Smooth muscle cell (in vitro differentiated cells): ENCODE results near the gene HDAC11. TPM values are rescaled to one million over a fixed set of nuclear protein-coding genes. Genes with fewer than 3 reads are reported as not detected.
"Not testable (repeated sequence)": the region's sequence is repeated elsewhere in the genome, so short reads cannot be mapped to it uniquely, and the experiment has no call there.

ENCODE experiments used
- DNase-seq: peaks from one replicate; lab custom pipeline; 2025; ENCODE audit not compliant: unreplicated experiment; lab: John Stamatoyannopoulos, UW
- H2AFZ ChIP-seq: fragments of 200-600 bp; sonication (generic); 2 replicates; pipeline ENCODE4 v1.6.0; 2016; ENCODE audit warnings: antibody characterized with exemption, low read depth, mild to moderate bottlenecking
- H3F3A ChIP-seq: fragments of 200-600 bp; sonication (generic); 2 replicates; pipeline ENCODE4 v1.6.0; 2017; ENCODE audit warnings: antibody characterized with exemption, low read depth
- H3K27ac ChIP-seq: fragments of 200-600 bp; sonication (generic); 2 replicates; pipeline ENCODE4 v1.5.1; 2016; ENCODE audit warnings: low read depth, mild to moderate bottlenecking
- H3K27me3 ChIP-seq: fragments of 200-600 bp; sonication (generic); 2 replicates; pipeline ENCODE4 v1.6.1; 2016; ENCODE audit warnings: low read depth, mild to moderate bottlenecking
- H3K36me3 ChIP-seq: fragments of 200-600 bp; sonication (generic); 2 replicates; pipeline ENCODE4 v1.5.1; 2016; ENCODE audit warnings: low read depth
- H3K4me1 ChIP-seq: fragments of 200-600 bp; sonication (generic); 2 replicates; pipeline ENCODE4 v1.5.1; 2016; ENCODE audit warnings: low read depth
- H3K4me2 ChIP-seq: fragments of 200-600 bp; sonication (generic); 2 replicates; pipeline ENCODE4 v1.6.0; 2016; ENCODE audit warnings: mild to moderate bottlenecking
- H3K4me3 ChIP-seq: fragments of 200-600 bp; sonication (generic); 2 replicates; pipeline ENCODE4 v1.5.1; 2016; ENCODE audit warnings: mild to moderate bottlenecking
- H3K79me2 ChIP-seq: fragments of 200-600 bp; sonication (generic); 2 replicates; pipeline ENCODE4 v1.6.0; 2016; ENCODE audit warnings: low read depth, mild to moderate bottlenecking
- H3K9ac ChIP-seq: fragments of 200-600 bp; sonication (generic); 2 replicates; pipeline ENCODE4 v1.6.0; 2016; ENCODE audit warnings: low read depth
- H3K9me3 ChIP-seq: fragments of 200-600 bp; sonication (generic); replicated peaks from 2 replicates; pipeline ENCODE4 v1.5.1; 2016; ENCODE audit warnings: low read depth
- H4K20me1 ChIP-seq: fragments of 200-600 bp; sonication (generic); 2 replicates; pipeline ENCODE4 v1.6.0; 2016; ENCODE audit warnings: low read depth
- CTCF ChIP-seq: fragments of 200-600 bp; sonication (generic); IDR thresholded peaks from 2 replicates; pipeline ENCODE4 v1.5.1; 2017; ENCODE audit warnings: borderline replicate concordance, mild to moderate bottlenecking, antibody characterized with exemption; ENCODE audit not compliant: insufficient read depth, poor library complexity, severe bottlenecking
- WGBS: methylation state at CpG from one replicate; pipeline ENCODE4 v1.1.7; 2016; ENCODE audit warnings: low lambda C conversion rate; 5-methylcytosine and 5-hydroxymethylcytosine counted together
- polyA plus RNA-seq: library from polyadenylated mRNA; unstranded; fragments of >200 nt; fragmentation: Nextera tagmentation; extraction: Ambion mirVana; gene quantifications from 2 replicates; pipeline ENCODE4 v1.2.1, GENCODE V29; 2016
- total RNA-seq: library from RNA; depleted of rRNA; stranded (reverse); fragments of >200 nt; gene quantifications from 2 replicates; pipeline ENCODE4 v1.2.3, GENCODE V29; 2014

HDAC11 gene
- total and polyA plus RNA-seq, 2 experiments from 2014 or later = 9.6 to 14.8 TPM

GRCh38 chr3:13483988-13484695 is 4.0 kb downstream of the HDAC11 start:
- Histone ChIP-seq H3K4me1 (no peaks in the 10 kb centered on the region), H3K79me2 (no peaks in the 10 kb centered on the region), H4K20me1 (no peaks in the 10 kb centered on the region), H3K9me3 (no peaks in the 10 kb centered on the region), H3K9ac (no peak overlapping the region), H3F3A (no peaks in the 10 kb centered on the region), H3K4me2 (no peak overlapping the region), H3K36me3 (no peaks in the 10 kb centered on the region), H2AFZ (no peak overlapping the region), H3K27ac (no peak overlapping the region), H3K4me3 (no peak overlapping the region), H3K27me3 (no peaks in the 10 kb centered on the region)
- no peak for DNase-seq
- 94% methylated on average over 21 of the region's 21 CpGs for WGBS
- no peak for TF ChIP-seq CTCF

DNA sequence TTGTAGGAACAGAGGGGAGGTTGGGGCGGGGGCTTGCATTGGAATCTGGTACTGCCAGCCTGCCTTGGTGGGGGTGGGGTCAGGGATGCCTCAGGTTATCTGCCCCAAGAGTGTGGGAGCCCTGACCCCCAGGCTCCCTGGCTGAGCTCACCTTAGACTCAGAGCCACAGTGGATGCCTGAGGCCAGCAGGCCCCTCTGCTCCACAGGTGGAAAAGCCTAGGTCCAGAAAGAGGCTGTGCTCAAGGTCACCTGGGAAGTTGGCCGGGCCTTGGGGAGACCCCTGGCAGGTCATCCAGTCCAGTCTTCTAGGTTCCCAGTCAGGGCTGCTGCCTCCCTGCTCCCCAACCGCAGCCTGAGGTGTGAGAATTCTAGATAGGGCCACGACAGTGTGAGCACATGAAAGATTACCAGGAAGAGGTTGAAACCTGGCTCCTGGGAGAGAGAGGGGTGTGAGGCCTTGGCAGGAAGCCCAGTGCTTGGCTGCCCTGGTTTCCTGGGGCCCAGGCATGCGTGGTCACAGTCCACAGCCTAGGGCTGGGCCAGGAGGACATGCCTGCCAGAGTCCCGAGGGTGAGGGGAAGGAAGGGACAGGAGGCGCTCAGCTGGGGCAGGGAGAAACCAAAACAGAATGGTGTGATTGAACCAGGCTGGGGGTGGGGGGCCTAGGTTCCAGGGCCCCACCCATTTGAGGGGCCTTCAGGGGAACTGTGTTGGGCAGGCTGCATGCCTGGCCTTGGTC is 4.9 kb downstream of the HDAC11 start:
- H3K27me3 ChIP-seq = no peaks in the 10 kb centered on the region
- DNase-seq = no peak
- H3K9me3 ChIP-seq = no peaks in the 10 kb centered on the region
- H3K9ac ChIP-seq = no peak overlapping the region
- peak overlapping the region; percentile 40 for H3K4me2 ChIP-seq
- TF ChIP-seq CTCF = no peak
- peaks cover 4% of the 10 kb centered on the region for H4K20me1 ChIP-seq
- H3K4me1 ChIP-seq = no peaks in the 10 kb centered on the region
- no peaks in the 10 kb centered on the region for H3F3A ChIP-seq
- no peak overlapping the region for H3K4me3 ChIP-seq
- no peaks in the 10 kb centered on the region for H3K79me2 ChIP-seq
- no peak overlapping the region for H3K27ac ChIP-seq
- WGBS = 58% methylated on average over 7 of the region's 7 CpGs
- H2AFZ ChIP-seq = no peak overlapping the region
- no peaks in the 10 kb centered on the region for H3K36me3 ChIP-seq

DNA sequence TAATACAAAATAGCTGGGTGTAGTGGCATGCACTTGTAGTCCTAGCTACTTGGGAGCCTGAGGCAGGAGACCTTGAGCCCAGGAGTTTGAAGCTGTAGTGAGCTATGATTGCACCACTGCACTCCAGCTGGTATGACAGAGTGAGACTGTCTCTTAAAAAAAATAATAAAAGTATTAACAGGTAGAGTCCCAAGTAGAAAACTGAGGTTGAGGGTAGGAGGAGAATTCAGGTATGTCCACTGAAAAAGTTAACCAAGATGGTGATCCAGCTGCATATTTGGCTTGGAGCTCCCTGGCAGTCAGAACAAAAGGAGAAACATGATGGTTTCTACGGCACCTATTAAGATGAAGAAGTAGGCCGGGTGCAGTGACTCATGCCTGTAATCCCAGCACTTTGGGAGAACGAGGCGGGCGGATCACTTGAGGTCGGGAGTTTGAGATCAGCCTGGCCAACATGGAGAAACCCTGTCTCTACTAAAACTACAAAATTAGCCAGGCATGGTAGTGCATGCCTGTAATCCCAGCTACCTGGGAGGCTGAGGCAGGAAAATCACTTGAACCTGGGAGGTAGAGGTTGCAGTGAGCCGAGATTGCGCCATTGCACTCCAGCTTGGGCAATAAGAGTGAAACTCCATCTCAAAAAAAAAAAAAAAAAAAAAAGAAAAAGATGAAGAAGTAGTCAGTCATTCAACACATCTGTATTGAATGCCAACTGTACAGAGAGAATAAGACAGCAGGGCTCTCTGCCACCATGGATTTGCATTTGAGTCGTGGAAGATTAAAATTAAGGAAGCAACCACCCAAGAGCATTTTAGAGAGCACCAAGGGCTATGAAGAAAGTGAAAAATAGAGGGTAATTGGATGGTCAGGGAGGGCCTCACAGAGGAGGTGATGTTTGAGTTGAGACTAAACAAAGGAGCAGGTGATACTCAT is 5.8 kb downstream of the HDAC11 start:
- peak overlapping the region; percentile 40 for H3K4me2 ChIP-seq
- H3K27me3 ChIP-seq, H3F3A ChIP-seq, H3K4me1 ChIP-seq, H4K20me1 ChIP-seq, DNase-seq, H3K36me3 ChIP-seq, H3K9me3 ChIP-seq, H2AFZ ChIP-seq, H3K79me2 ChIP-seq, H3K4me3 ChIP-seq, H3K9ac ChIP-seq, H3K27ac ChIP-seq: not testable (repeated sequence)
- 51% methylated on average over 9 of the region's 9 CpGs for WGBS

DNA sequence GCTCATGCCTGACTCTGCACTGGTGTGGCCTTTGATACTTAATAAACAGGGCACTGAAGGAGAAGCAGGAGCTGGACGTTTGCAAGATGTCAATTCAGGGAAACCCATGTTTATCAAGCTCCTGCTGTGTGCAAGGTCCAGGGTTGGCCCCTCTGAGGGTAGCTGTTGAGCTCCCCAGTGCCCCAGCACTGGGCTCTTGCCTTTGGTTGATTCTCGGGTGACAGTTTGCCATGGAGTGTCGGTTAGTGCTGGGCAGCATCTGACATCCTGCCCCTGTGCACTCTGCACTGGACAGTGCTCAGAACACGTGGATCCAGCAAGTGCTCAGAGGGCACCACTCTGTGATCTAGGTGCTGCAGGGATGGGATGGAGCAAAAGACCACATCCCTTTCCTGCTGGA is 7.3 kb downstream of the HDAC11 start:
- 86% methylated on average over 4 of the region's 4 CpGs for WGBS
- TF ChIP-seq CTCF = no peak

More for the DNA sequence above, 7.3 kb downstream of the HDAC11 start:
- no peaks in the 10 kb centered on the region for H3K36me3 ChIP-seq
- no peak for DNase-seq
- H4K20me1 ChIP-seq = peaks cover 4% of the 10 kb centered on the region
- H3K27me3 ChIP-seq = no peaks in the 10 kb centered on the region
- H3K27ac ChIP-seq = no peak overlapping the region
- H3K79me2 ChIP-seq = no peaks in the 10 kb centered on the region
- no peak overlapping the region for H2AFZ ChIP-seq
- H3K4me1 ChIP-seq = no peaks in the 10 kb centered on the region
- no peak overlapping the region for H3K9ac ChIP-seq
- H3K4me3 ChIP-seq = no peak overlapping the region
- no peaks in the 10 kb centered on the region for H3K9me3 ChIP-seq
- no peak overlapping the region for H3K4me2 ChIP-seq
- H3F3A ChIP-seq = no peaks in the 10 kb centered on the region
